Transverse colon (tissue), 4 donors: ENCODE results near the gene GALNT2.

ENCODE experiments used
- POLR2A ChIP-seq: fragments of 450-650 bp; IDR thresholded peaks from one replicate; pipeline ENCODE4 v1.6.1; 2016; ENCODE audit warnings: antibody characterized with exemption, mild to moderate bottlenecking, moderate library complexity
- POLR2AphosphoS5 ChIP-seq, 3 donors: sonication (generic); formaldehyde crosslinking; IDR thresholded peaks; one replicate each; pipeline ENCODE4 v1.6.1; 2016; ENCODE audit warnings: antibody characterized with exemption in 3 of 3
- TF ChIP-seq, protein P1 (sequence below), 5 experiments: fragments of 200-600 bp in 3 of 5; fragments of 450-650 bp in 2 of 5; sonication (generic) in 3 of 5; IDR thresholded peaks; 1 replicate in 2 of 5; 2 replicates in 3 of 5; pipeline ENCODE4 v1.5.1; 2016 to 2017; ENCODE audit warnings: antibody characterized with exemption in 5 of 5, inconsistent platforms in 3 of 5, mild to moderate bottlenecking in 2 of 5, moderate library complexity in 1 of 5

DNA sequence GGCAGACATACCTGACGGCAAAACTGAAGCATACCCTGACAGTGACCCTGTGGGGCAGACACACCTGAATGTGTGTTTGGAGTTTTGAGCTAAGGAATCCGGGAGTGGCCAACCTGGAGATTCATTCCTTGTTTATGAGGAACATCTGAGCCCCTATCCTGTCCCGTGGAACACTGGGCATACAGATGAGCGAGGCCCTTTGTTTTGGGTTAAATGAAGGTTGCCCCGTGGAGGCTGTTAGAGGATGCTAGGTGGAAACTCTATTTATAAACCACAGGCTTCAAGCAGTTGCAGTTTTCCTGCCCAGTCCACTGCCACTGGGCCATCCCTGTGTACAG, 18.1 kb downstream of the GALNT2 start:
- no peak for TF ChIP-seq POLR2A
- TF ChIP-seq, protein P1, sequence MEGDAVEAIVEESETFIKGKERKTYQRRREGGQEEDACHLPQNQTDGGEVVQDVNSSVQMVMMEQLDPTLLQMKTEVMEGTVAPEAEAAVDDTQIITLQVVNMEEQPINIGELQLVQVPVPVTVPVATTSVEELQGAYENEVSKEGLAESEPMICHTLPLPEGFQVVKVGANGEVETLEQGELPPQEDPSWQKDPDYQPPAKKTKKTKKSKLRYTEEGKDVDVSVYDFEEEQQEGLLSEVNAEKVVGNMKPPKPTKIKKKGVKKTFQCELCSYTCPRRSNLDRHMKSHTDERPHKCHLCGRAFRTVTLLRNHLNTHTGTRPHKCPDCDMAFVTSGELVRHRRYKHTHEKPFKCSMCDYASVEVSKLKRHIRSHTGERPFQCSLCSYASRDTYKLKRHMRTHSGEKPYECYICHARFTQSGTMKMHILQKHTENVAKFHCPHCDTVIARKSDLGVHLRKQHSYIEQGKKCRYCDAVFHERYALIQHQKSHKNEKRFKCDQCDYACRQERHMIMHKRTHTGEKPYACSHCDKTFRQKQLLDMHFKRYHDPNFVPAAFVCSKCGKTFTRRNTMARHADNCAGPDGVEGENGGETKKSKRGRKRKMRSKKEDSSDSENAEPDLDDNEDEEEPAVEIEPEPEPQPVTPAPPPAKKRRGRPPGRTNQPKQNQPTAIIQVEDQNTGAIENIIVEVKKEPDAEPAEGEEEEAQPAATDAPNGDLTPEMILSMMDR (IDR thresholded peaks at IDR 0.05): no peak
- TF ChIP-seq POLR2AphosphoS5 (IDR thresholded peaks at IDR 0.05): no peak
